GM18505 (cell line): ENCODE data around the gene TUBB2B.

ENCODE experiments used
- ATAC-seq: cut with Tn5 transposase; IDR thresholded peaks from one replicate; pipeline ENCODE4 v1.9.1; 2021; ENCODE audit not compliant: unreplicated experiment
- POLR2A ChIP-seq: IDR thresholded peaks from 4 replicates; pipeline ENCODE4 v1.6.1; 2011; ENCODE audit warnings: borderline replicate concordance; ENCODE audit not compliant: insufficient read depth, insufficient read length; ENCODE audit errors: extremely low read depth

TUBB2B gene

GRCh38 chr6:3264356-3264755 is 36.9 kb upstream of the TUBB2B start:
- no peak for ATAC-seq
- TF ChIP-seq POLR2A, result no peak

GRCh38 chr6:3263096-3263495 is 35.6 kb upstream of the TUBB2B start:
- no peak for TF ChIP-seq POLR2A
- no peak for ATAC-seq

DNA sequence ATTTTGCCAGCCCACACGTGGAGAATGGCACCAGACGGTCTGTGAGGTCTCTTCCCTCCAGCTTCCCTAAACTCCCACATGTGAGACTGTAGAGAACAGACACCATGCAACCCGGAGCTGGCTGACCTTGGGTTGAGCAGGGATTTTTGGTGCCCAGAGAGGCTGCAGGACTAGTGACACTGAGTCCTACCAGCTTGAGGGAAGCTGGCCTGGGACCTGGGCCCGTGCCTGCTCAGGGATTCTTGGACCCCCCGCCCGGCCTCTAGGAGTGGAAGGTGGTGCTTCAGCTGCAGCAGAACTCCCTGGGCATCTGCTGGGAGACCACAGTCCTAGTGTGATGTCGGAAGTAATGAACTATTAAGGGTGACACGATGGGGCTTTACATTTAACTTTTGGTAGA is 34.5 kb upstream of the TUBB2B start:
- ATAC-seq, result no peak
- TF ChIP-seq POLR2A, result no peak

GRCh38 chr6:3261518-3261820 is 34.0 kb upstream of the TUBB2B start:
- no peak for TF ChIP-seq POLR2A
- ATAC-seq, result no peak

DNA sequence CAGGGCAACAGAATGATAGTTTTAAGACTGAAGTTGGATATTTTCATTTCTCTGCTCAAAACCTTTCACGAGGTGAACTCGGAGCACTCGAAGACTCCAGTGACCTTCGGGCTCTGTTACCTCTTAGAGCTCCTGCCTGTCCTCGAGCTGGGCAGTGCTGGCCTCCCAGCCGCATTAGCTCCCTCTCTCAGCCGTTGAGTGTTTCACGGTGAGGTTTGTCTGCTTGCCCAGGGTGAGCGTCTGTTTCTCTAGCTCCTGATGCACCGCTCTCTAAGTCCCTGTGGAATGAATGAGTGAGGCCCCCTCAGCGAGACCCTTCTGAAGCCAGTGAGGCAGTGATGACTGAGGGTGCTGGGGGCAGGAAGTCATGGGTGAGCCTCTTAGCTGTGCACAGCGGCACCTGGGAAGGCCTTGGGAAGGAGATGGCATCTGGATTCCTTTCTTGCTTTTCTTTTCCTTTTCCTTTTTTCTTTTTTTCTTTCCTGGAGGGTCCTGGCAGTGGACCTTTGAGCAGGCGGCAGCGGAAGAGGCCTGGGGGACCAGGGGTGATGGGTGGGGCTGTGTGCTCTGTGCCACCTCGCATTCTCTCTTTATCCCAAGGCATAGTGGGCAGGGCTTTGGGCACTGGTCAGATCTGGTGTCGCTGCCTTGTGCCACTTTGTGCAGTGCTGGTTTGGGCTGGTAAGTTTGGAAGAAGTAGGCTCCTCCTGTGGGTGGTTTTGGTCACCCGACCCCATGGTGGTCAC is 33.5 kb upstream of the TUBB2B start:
- no peak for ATAC-seq
- no peak for TF ChIP-seq POLR2A

DNA sequence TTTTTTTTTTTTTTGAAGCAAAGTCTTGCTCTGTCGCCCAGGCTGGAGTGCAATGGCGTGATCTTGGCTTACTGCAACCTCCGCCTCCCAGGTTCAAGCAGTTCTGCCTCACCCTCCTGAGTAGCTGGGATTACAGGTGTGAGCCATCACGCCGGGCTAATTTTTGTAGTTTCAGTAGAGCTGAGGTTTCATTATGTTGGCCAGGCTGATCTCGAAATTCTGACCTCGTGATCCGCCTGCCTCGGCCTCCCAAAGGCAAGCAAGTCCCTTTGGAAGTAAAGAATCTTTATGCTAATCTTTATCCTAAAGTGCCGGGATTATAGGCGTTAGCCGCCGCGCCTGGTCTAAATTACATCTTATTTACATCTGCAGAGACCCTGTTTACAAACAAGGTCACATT is 32.8 kb upstream of the TUBB2B start:
- TF ChIP-seq POLR2A, result no peak
- no peak for ATAC-seq

GRCh38 chr6:3259491-3259958 is 32.1 kb upstream of the TUBB2B start:
- peak; percentile 24 for ATAC-seq
- TF ChIP-seq POLR2A, result no peak

- peak; percentile 62 for TF ChIP-seq POLR2A
- peak; percentile 75 for ATAC-seq
These were observed 31.5 kb upstream of the TUBB2B start, which contains the start of gene PSMG4 for GRCh38 chr6:3258720-3259490. Gene PSMG4, plus strand, starts transcription at chr6:3258947. Its CDS starts 76 bp downstream, at chr6:3259023.

- no peak for ATAC-seq
- no peak for TF ChIP-seq POLR2A
These were observed 30.7 kb upstream of the TUBB2B start for GRCh38 chr6:3258201-3258600.

DNA sequence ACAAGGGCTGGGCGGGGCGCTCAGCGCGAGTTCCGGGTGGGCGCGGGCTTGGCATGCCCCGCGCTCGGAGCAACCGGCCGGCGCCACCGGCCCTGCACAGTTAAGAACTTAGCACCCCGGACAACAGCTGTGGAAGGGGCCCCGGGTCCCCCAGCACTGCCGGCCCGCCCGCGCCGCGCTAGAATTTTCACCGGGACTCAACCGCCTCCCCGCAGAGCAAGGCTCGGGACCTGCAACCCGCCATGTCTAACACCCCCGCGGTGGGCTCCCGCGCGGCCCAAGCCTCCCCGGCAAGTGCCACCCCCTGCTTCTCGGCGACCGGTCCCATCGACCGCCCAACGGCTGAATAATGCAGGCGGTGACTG is 26.1 kb upstream of the TUBB2B start:
- no peak for ATAC-seq
- TF ChIP-seq POLR2A, result no peak

DNA sequence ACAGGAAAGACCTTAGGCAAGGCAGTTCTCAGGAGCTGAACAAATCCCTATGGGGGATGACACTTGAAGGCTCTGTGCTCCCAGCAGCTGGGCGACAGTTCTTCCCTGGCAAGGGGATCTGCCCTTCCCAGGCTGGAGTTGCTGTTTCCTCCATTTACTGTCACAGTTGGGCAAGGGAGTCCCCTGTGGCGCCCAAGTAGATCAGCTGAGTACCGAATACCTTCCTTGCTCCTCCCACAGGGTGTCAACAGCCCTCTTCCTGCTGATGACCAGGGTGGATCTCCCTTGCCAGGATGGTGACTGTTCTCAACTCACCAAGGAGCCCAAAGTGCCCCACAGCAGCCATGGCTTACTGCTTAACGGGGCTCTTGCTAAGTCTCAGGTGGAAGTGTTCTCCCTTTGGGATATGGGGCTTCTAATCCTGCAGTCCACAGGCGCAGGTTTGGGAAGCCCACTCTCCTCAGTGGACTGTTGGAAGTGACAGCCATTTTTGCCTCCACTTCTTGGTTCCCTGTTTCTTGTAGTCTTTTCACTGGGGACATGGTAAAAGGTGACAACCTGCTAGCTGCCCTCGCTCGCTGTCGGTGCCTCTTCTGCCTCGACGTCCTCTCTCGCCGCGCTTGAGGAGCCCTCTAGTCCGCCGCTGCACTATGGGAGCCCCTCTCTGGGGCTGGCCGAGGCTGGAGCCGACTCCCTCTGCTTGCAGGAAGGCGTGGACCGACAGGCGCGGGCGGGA is 25.6 kb upstream of the TUBB2B start:
- no peak for TF ChIP-seq POLR2A
- ATAC-seq, result no peak

GRCh38 chr6:3252369-3252768 is 24.9 kb upstream of the TUBB2B start:
- no peak for TF ChIP-seq POLR2A
- no peak for ATAC-seq

GRCh38 chr6:3251462-3252314 is 24.2 kb upstream of the TUBB2B start:
- TF ChIP-seq POLR2A, result no peak
- ATAC-seq, result no peak
